ENCODE data around the gene STRAP.
"Not testable (repeated sequence)": the region's sequence is repeated elsewhere in the genome, so short reads cannot be mapped to it uniquely, and the experiment has no call there.

STRAP gene

GRCh38 chr12:15868186-15868585 is 14.0 kb upstream of the STRAP start:
- no peak overlapping the region for H3K4me3 ChIP-seq (ENCODE audit: low read depth, low read length)

- H3K4me3 ChIP-seq (ENCODE audit: low read depth, low read length), result no peak overlapping the region
Measured at GRCh38 chr12:15873556-15873955, 8.6 kb upstream of the STRAP start.

GRCh38 chr12:15874556-15875145 is 7.5 kb upstream of the STRAP start:
- H3K4me3 ChIP-seq (ENCODE audit: low read depth, low read length), result not testable (repeated sequence)

GRCh38 chr12:15875863-15876262 is 6.3 kb upstream of the STRAP start:
- no peak overlapping the region for H3K4me3 ChIP-seq (ENCODE audit: low read depth, low read length)

GRCh38 chr12:15879413-15879812 is 2.8 kb upstream of the STRAP start:
- no peak overlapping the region for H3K4me3 ChIP-seq (ENCODE audit: low read depth, low read length)

- no peak overlapping the region for H3K4me3 ChIP-seq (ENCODE audit: low read depth, low read length)
Measured at GRCh38 chr12:15880721-15881120, 1.5 kb upstream of the STRAP start.

- peak overlapping the region; percentile 99 for H3K4me3 ChIP-seq (ENCODE audit: low read depth, low read length)
Measured at GRCh38 chr12:15883536-15883935, 1.3 kb downstream of the STRAP start.

- H3K4me3 ChIP-seq (ENCODE audit: low read depth, low read length), result no peak overlapping the region
Measured at GRCh38 chr12:15886372-15887042, 4.3 kb downstream of the STRAP start.

GRCh38 chr12:15887043-15887817 is 5.0 kb downstream of the STRAP start:
- H3K4me3 ChIP-seq (ENCODE audit: low read depth, low read length), result no peak overlapping the region

GRCh38 chr12:15892645-15893259 is 10.6 kb downstream of the STRAP start:
- H3K4me3 ChIP-seq (ENCODE audit: low read depth, low read length), result no peak overlapping the region

GRCh38 chr12:15893260-15893659 is 11.1 kb downstream of the STRAP start:
- H3K4me3 ChIP-seq (ENCODE audit: low read depth, low read length), result no peak overlapping the region

- H3K4me3 ChIP-seq (ENCODE audit: low read depth, low read length), result no peak overlapping the region
Measured at GRCh38 chr12:15896867-15897266, 14.7 kb downstream of the STRAP start.

GRCh38 chr12:15897433-15897832 is 15.2 kb downstream of the STRAP start:
- H3K4me3 ChIP-seq (ENCODE audit: low read depth, low read length), result no peak overlapping the region

- no peak overlapping the region for H3K4me3 ChIP-seq (ENCODE audit: low read depth, low read length)
Measured at GRCh38 chr12:15899282-15899870, 17.2 kb downstream of the STRAP start.

GRCh38 chr12:15904378-15904920 is 22.3 kb downstream of the STRAP start:
- no peak overlapping the region for H3K4me3 ChIP-seq (ENCODE audit: low read depth, low read length)

GRCh38 chr12:15910468-15910863 is 28.3 kb downstream of the STRAP start:
- no peak overlapping the region for H3K4me3 ChIP-seq (ENCODE audit: low read depth, low read length)

GRCh38 chr12:15910864-15911721 is 28.9 kb downstream of the STRAP start, which contains the start of gene DERA:
TSS of gene DERA (plus strand) at chr12:15911332. CDS start at chr12:15911384, 52 bp downstream.
- peak within 1 kb of the TSS; percentile 64 for H3K4me3 ChIP-seq (ENCODE audit: low read depth, low read length)

GRCh38 chr12:15911931-15912330 is 29.7 kb downstream of the STRAP start:
- H3K4me3 ChIP-seq (ENCODE audit: low read depth, low read length), result peak overlapping the region; percentile 64

GRCh38 chr12:15914131-15914530 is 31.9 kb downstream of the STRAP start:
- H3K4me3 ChIP-seq (ENCODE audit: low read depth, low read length), result not testable (repeated sequence)

GRCh38 chr12:15918066-15918465 is 35.9 kb downstream of the STRAP start:
- H3K4me3 ChIP-seq (ENCODE audit: low read depth, low read length), result no peak overlapping the region
